HG02840 (cell line): ENCODE measurements around the gene ACAP2.

Source experiments
- ATAC-seq: cut with Tn5 transposase; IDR thresholded peaks from one replicate; pipeline ENCODE4 v1.9.1; 2021; ENCODE audit warnings: mild to moderate bottlenecking, moderate library complexity, moderate number of reproducible peaks; ENCODE audit not compliant: unreplicated experiment, low FRiP score

ACAP2 gene

DNA sequence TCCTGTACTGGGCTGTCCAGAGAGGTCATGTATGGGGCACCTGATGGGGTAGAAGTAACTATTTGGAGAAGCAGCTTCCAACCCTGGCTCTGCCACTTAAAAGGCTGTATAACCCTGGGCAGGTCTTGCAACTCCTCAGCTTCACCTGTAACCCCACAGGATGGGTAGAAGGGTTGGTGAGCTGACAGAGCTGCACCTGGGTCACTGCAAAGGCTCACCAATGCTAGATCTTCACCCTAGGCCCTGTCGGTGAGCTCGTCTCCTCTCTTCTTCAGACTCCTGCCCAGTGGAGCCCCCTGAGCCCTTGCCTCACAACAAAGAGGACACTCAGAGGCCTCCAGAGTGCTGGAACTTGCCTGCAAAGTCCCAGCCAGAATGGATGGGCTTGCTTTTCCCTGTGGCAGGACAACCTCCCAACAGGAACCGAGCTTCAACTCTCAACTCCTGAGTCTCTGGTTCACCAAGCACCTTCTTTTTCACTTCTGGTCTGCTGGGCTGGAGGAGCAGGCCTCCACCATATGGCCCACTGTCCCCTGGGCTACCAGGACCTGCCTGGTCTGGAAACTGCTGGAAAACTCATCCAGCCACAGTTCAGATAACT, 217.7 kb downstream of the ACAP2 start:
- ATAC-seq = no peak
